CD4-positive, alpha-beta T cell treated with Interleukin-4 for 4 hours (primary cell): ENCODE results near the gene MORC2.

Experiments
- DNase-seq: peaks from one replicate; pipeline ENCODE4 v3.0.0-alpha.2; 2020

MORC2 gene

GRCh38 chr22:30918761-30919160 is 49.8 kb downstream of the MORC2 start:
- DNase-seq, result no peak

- no peak for DNase-seq
Observed at GRCh38 chr22:30910358-30910757, 58.2 kb downstream of the MORC2 start.

GRCh38 chr22:30909306-30909705 is 59.3 kb downstream of the MORC2 start:
- no peak for DNase-seq

GRCh38 chr22:30908051-30908461 is 60.5 kb downstream of the MORC2 start:
- DNase-seq, result no peak

GRCh38 chr22:30906946-30907345 is 61.6 kb downstream of the MORC2 start:
- no peak for DNase-seq

- no peak for DNase-seq
Observed at GRCh38 chr22:30906411-30906810, 62.2 kb downstream of the MORC2 start.

GRCh38 chr22:30905696-30906341 is 62.8 kb downstream of the MORC2 start:
- DNase-seq, result no peak

- DNase-seq, result no peak
Observed at GRCh38 chr22:30903876-30904460, 64.6 kb downstream of the MORC2 start.

GRCh38 chr22:30902496-30903357 is 65.8 kb downstream of the MORC2 start:
- no peak for DNase-seq

- no peak for DNase-seq
Observed at GRCh38 chr22:30894371-30894740, 74.2 kb downstream of the MORC2 start.

GRCh38 chr22:30893434-30894370 is 74.9 kb downstream of the MORC2 start:
- DNase-seq, result no peak

- DNase-seq, result no peak
Observed at GRCh38 chr22:30892731-30893221, 75.8 kb downstream of the MORC2 start.

GRCh38 chr22:30892286-30892685 is 76.3 kb downstream of the MORC2 start:
- DNase-seq, result no peak

- DNase-seq, result no peak
Observed at GRCh38 chr22:30891781-30892180, 76.8 kb downstream of the MORC2 start.

GRCh38 chr22:30891443-30891755 is 77.2 kb downstream of the MORC2 start:
- no peak for DNase-seq

GRCh38 chr22:30890686-30891442 is 77.7 kb downstream of the MORC2 start:
- peak; percentile 9 for DNase-seq

- DNase-seq, result no peak
Observed at GRCh38 chr22:30889996-30890480, 78.5 kb downstream of the MORC2 start.

GRCh38 chr22:30889268-30889995 is 79.1 kb downstream of the MORC2 start:
- DNase-seq, result no peak

GRCh38 chr22:30887861-30888260 is 80.7 kb downstream of the MORC2 start:
- DNase-seq, result no peak

GRCh38 chr22:30887453-30887852 is 81.1 kb downstream of the MORC2 start:
- DNase-seq, result no peak

GRCh38 chr22:30885591-30885990 is 83.0 kb downstream of the MORC2 start:
- DNase-seq, result no peak
